SK-N-DZ (cell line): ENCODE measurements around the gene RAB44.
"Not testable (repeated sequence)": the region's sequence is repeated elsewhere in the genome, so short reads cannot be mapped to it uniquely, and the experiment has no call there.

ENCODE experiments used
- DNase-seq: peaks from one replicate; pipeline ENCODE4 v3.0.0-alpha.2; 2015; ENCODE audit warnings: low spot score

RAB44 gene

GRCh38 chr6:36706339-36706738 lies 8.7 kb downstream of the RAB44 start:
- DNase-seq = no peak

- no peak for DNase-seq
These were observed 15.2 kb downstream of the RAB44 start for GRCh38 chr6:36712816-36713215.

GRCh38 chr6:36713846-36714245 lies 16.2 kb downstream of the RAB44 start:
- no peak for DNase-seq

GRCh38 chr6:36714511-36714910 lies 16.9 kb downstream of the RAB44 start:
- DNase-seq = no peak

GRCh38 chr6:36715469-36715868 lies 17.8 kb downstream of the RAB44 start:
- no peak for DNase-seq

- no peak for DNase-seq
These were observed 19.0 kb downstream of the RAB44 start for GRCh38 chr6:36716476-36717093.

- no peak for DNase-seq
These were observed 19.7 kb downstream of the RAB44 start for GRCh38 chr6:36717231-36717825.

- no peak for DNase-seq
These were observed 20.4 kb downstream of the RAB44 start for GRCh38 chr6:36717871-36718540.

- no peak for DNase-seq
These were observed 20.9 kb downstream of the RAB44 start for GRCh38 chr6:36718560-36718959.

GRCh38 chr6:36719126-36719525 lies 21.5 kb downstream of the RAB44 start:
- DNase-seq = no peak

- DNase-seq = no peak
These were observed 22.9 kb downstream of the RAB44 start for GRCh38 chr6:36720251-36721141.

GRCh38 chr6:36721369-36722140 lies 23.9 kb downstream of the RAB44 start:
- no peak for DNase-seq

GRCh38 chr6:36722365-36722764 lies 24.7 kb downstream of the RAB44 start:
- DNase-seq = no peak

- DNase-seq = no peak
These were observed 25.3 kb downstream of the RAB44 start for GRCh38 chr6:36722879-36723278.

GRCh38 chr6:36723992-36724391 lies 26.4 kb downstream of the RAB44 start:
- DNase-seq = not testable (repeated sequence)

- peak; percentile 52 for DNase-seq
These were observed 27.1 kb downstream of the RAB44 start for GRCh38 chr6:36724514-36725390.

- no peak for DNase-seq
These were observed 28.0 kb downstream of the RAB44 start for GRCh38 chr6:36725581-36725980.

GRCh38 chr6:36727505-36728021 lies 29.9 kb downstream of the RAB44 start:
- DNase-seq = no peak

GRCh38 chr6:36728289-36729160 lies 30.9 kb downstream of the RAB44 start:
- no peak for DNase-seq
